SK-N-SH (cell line): ENCODE measurements around the gene EVC. TPM values are rescaled to one million over a fixed set of nuclear protein-coding genes. Genes with fewer than 3 reads are reported as not detected.

Experiments used
- CTCF ChIA-PET: fragments of 300-600, 350-600 bp; formaldehyde crosslinking; extraction: SDS; loops from one replicate; lab custom pipeline; 2021; lab: Yijun Ruan, JAX
- POLR2A ChIA-PET: fragments of 350-600 bp; sonication (Branson Sonifier 250); formaldehyde crosslinking; extraction: SDS; loops from one replicate; lab custom pipeline; 2020; ENCODE audit warnings: antibody characterized with exemption, inconsistent platforms; lab: Yijun Ruan, JAX
- DNase-seq: peaks from one replicate; pipeline ENCODE4 v3.0.0; 2012
- H2AFZ ChIP-seq: fragments of 200-600 bp; sonication (generic); 2 replicates; pipeline ENCODE4 v1.8.1; 2016; ENCODE audit warnings: antibody characterized with exemption, mild to moderate bottlenecking, low read depth
- H3F3A ChIP-seq: fragments of 200-600 bp; sonication (generic); replicated peaks from 2 replicates; pipeline ENCODE3; 2016; ENCODE audit warnings: antibody characterized with exemption, mild to moderate bottlenecking; ENCODE audit not compliant: insufficient read depth
- H3K27ac ChIP-seq, 2 experiments: fragments of 200-500 bp in 1 of 2; fragments of 200-600 bp in 1 of 2; sonication (Bioruptor generic) in 1 of 2; sonication (generic), shearing (Covaris generic) in 1 of 2; 2 replicates each; pipeline versions ENCODE4 v1.5.1 to v1.6.1; 2014 to 2016; ENCODE audit warnings: low read depth in 2 of 2, inconsistent platforms in 1 of 2, low read length in 1 of 2, mild to moderate bottlenecking in 1 of 2, mixed read lengths in 1 of 2
- H3K27me3 ChIP-seq: fragments of 200-600 bp; sonication (generic), shearing (Covaris generic); 2 replicates; pipeline ENCODE4 v1.6.1; 2016; ENCODE audit warnings: mixed run types; ENCODE audit not compliant: insufficient read depth
- H3K36me3 ChIP-seq, 2 experiments: fragments of 200-500 bp in 1 of 2; fragments of 200-600 bp in 1 of 2; sonication (Bioruptor generic) in 1 of 2; sonication (generic) in 1 of 2; replicated peaks in 1 of 2; 2 replicates each; pipeline versions ENCODE3 to v1.5.1; 2014 to 2016; ENCODE audit warnings: low read length in 1 of 2, mild to moderate bottlenecking in 1 of 2; ENCODE audit not compliant: insufficient read depth in 2 of 2, control insufficient read depth in 1 of 2
- H3K4me1 ChIP-seq, 2 experiments: fragments of 200-500 bp in 1 of 2; fragments of 200-600 bp in 1 of 2; sonication (Bioruptor generic) in 1 of 2; sonication (generic), shearing (Covaris generic) in 1 of 2; 2 replicates each; pipeline versions ENCODE4 v1.5.1 to v1.6.1; 2014 to 2016; ENCODE audit warnings: low read depth in 1 of 2, low read length in 1 of 2, mixed run types in 1 of 2; ENCODE audit not compliant: insufficient read depth in 2 of 2, control insufficient read depth in 1 of 2
- H3K4me2 ChIP-seq: fragments of 200-600 bp; sonication (generic), shearing (Covaris generic); 2 replicates; pipeline ENCODE4 v1.6.1; 2017; ENCODE audit warnings: mixed run types
- H3K4me3 ChIP-seq, 2 experiments: fragments of 200-500 bp in 1 of 2; fragments of 200-600 bp in 1 of 2; sonication (Bioruptor generic) in 1 of 2; sonication (generic), shearing (Covaris generic) in 1 of 2; 2 replicates each; pipeline versions ENCODE4 v1.5.1 to v1.8.1; 2014 to 2016; ENCODE audit warnings: low read depth in 2 of 2, inconsistent platforms in 1 of 2, low read length in 1 of 2, mild to moderate bottlenecking in 1 of 2, mixed read lengths in 1 of 2, moderate library complexity in 1 of 2
- H3K79me2 ChIP-seq: fragments of 200-600 bp; sonication (generic); 2 replicates; pipeline ENCODE4 v1.8.1; 2017; ENCODE audit warnings: mild to moderate bottlenecking; ENCODE audit not compliant: insufficient read depth
- H3K9ac ChIP-seq: fragments of 200-600 bp; sonication (generic); 2 replicates; pipeline ENCODE4 v1.6.1; 2017; ENCODE audit warnings: mixed run types
- H3K9me2 ChIP-seq: fragments of 200-600 bp; sonication (generic); 2 replicates; pipeline ENCODE4 v1.6.1; 2017; ENCODE audit warnings: mixed run types
- H3K9me3 ChIP-seq: fragments of 200-600 bp; sonication (generic); 2 replicates; pipeline ENCODE4 v1.6.1; 2017; ENCODE audit warnings: mixed run types, mild to moderate bottlenecking, moderate library complexity
- H4K20me1 ChIP-seq: fragments of 200-600 bp; sonication (generic); 2 replicates; pipeline ENCODE4 v1.6.1; 2017; ENCODE audit warnings: mild to moderate bottlenecking, mixed run types; ENCODE audit not compliant: insufficient read depth
- CHD2 ChIP-seq: fragments of 150-350 bp; IDR thresholded peaks from 2 replicates; pipeline ENCODE4 v1.6.1; 2018; ENCODE audit warnings: low read length; ENCODE audit not compliant: partially characterized antibody
- CTCF ChIP-seq: fragments of 200-600 bp; sonication (generic); IDR thresholded peaks from 2 replicates; pipeline ENCODE4 v1.6.1; 2017; ENCODE audit warnings: antibody characterized with exemption, mild to moderate bottlenecking, moderate library complexity
- EP300 ChIP-seq, 2 experiments: IDR thresholded peaks; 2 replicates each; pipeline versions ENCODE4 v1.4.0 to v1.6.1; 2012; ENCODE audit warnings: borderline replicate concordance in 1 of 2, low read depth in 1 of 2, low read length in 1 of 2
- FOXJ3 ChIP-seq: sonication (generic); formaldehyde crosslinking; IDR thresholded peaks from 2 replicates; pipeline ENCODE4 v1.5.1; 2020; ENCODE audit warnings: mild to moderate bottlenecking, missing genetic modification reagents
- FOXM1 ChIP-seq: IDR thresholded peaks from 2 replicates; pipeline ENCODE4 v1.4.0; 2012; ENCODE audit warnings: low read depth, mild to moderate bottlenecking
- GABPA ChIP-seq: IDR thresholded peaks from 2 replicates; pipeline ENCODE4 v1.4.0; 2012; ENCODE audit warnings: low read depth, mild to moderate bottlenecking
- GATA2 ChIP-seq: sonication (generic); formaldehyde crosslinking; IDR thresholded peaks from 2 replicates; pipeline ENCODE4 v1.5.0; 2020; ENCODE audit warnings: mild to moderate bottlenecking, missing genetic modification reagents
- JUND ChIP-seq: IDR thresholded peaks from 2 replicates; pipeline ENCODE4 v1.4.0; 2012
- MEF2A ChIP-seq: IDR thresholded peaks from 2 replicates; pipeline ENCODE4 v1.4.0; 2012; ENCODE audit warnings: low read depth, borderline replicate concordance
- MXI1 ChIP-seq: IDR thresholded peaks from 2 replicates; pipeline ENCODE4 v1.6.1; 2012; ENCODE audit warnings: mild to moderate bottlenecking, low read depth, low read length, improper control_type of control experiment
- NRF1 ChIP-seq: IDR thresholded peaks from 2 replicates; pipeline ENCODE4 v1.6.1; 2012; ENCODE audit warnings: low read depth, mild to moderate bottlenecking, low read length
- PBX3 ChIP-seq: IDR thresholded peaks from 2 replicates; pipeline ENCODE4; 2012
- RAD21 ChIP-seq: IDR thresholded peaks from 2 replicates; pipeline ENCODE4 v1.6.1; 2012; ENCODE audit warnings: mild to moderate bottlenecking, low read length
- RFX5 ChIP-seq: IDR thresholded peaks from 2 replicates; pipeline ENCODE4 v1.6.1; 2012; ENCODE audit warnings: mild to moderate bottlenecking, improper control_type of control experiment, low read length
- SIN3A ChIP-seq: IDR thresholded peaks from 2 replicates; pipeline ENCODE4 v1.6.1; 2012; ENCODE audit warnings: low read depth, mild to moderate bottlenecking, low read length, moderate library complexity, borderline replicate concordance
- SMC3 ChIP-seq: IDR thresholded peaks from 2 replicates; pipeline ENCODE4 v1.6.1; 2012; ENCODE audit warnings: low read depth, low read length, improper control_type of control experiment
- TCF12 ChIP-seq: IDR thresholded peaks from 2 replicates; pipeline ENCODE4 v1.4.0; 2012
- TEAD4 ChIP-seq: IDR thresholded peaks from 2 replicates; pipeline ENCODE4 v1.4.0; 2012; ENCODE audit warnings: mild to moderate bottlenecking, borderline replicate concordance; ENCODE audit not compliant: insufficient read depth
- USF1 ChIP-seq: IDR thresholded peaks from 2 replicates; pipeline ENCODE4 v1.4.0; 2012; ENCODE audit warnings: low read depth, borderline replicate concordance
- USF2 ChIP-seq: fragments of 150-350 bp; IDR thresholded peaks from 2 replicates; pipeline ENCODE4 v1.6.1; 2017; ENCODE audit warnings: antibody characterized with exemption, low read length, low read depth, borderline replicate concordance
- WGBS: methylation state at CpG from one replicate; pipeline ENCODE4 v1.1.6; 2017; ENCODE audit warnings: low lambda C conversion rate; 5-methylcytosine and 5-hydroxymethylcytosine counted together
- polyA plus RNA-seq, 3 experiments: library from polyadenylated mRNA; depleted of rRNA; stranded (reverse); fragments of >200 nt; gene quantifications; 2 replicates each; pipeline ENCODE4 v1.2.3, GENCODE V29; 2012

EVC gene
- polyA plus RNA-seq, 1 of the 3 experiments (the other 2 are of a cell fraction): 3.8 TPM

DNA sequence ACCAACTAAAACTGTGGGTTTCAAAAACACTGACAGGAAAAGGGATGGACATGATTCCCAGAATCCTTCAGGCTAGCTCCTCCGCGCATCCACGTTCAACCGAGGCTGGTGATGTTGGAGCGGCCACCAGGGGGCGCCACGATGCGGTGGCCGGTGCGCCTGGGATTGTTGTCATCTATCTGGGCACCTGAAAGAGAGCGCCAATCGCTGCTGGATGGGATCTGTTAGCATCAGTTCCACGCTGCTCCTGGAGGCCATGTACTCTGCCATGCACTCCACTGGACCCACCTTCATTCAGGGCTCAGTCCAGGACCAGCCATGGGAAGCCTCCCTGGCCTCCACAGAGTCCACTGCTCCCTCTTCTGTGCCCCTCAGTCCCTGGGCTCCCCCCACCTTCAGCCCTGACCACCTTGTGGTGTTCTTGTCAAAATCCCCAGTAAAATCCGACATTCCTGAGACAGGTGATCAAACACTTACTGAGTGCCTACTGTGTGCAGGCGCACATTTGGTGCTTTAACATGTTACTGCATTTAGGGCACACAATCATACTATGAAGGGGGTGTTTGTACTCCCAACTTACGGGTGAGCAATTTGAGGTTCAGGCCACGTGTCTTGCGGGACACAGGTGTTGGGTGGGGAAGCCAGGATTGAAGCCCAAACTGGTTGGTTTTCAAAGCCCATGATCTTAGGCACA, 110.8 kb downstream of the EVC start:
- WGBS: 88% methylated on average over 12 of the region's 18 CpGs
- no peaks in the 10 kb centered on the region for H3K9me3 ChIP-seq
- no peaks in the 10 kb centered on the region for H3F3A ChIP-seq
- peak; percentile 68 for DNase-seq
- POLR2A ChIA-PET: no interaction called here
- H3K27me3 ChIP-seq: no peaks in the 10 kb centered on the region
- peak overlapping the region in 1 of 2 experiments; percentile 47; a peak in 1 of 4 replicates for H3K4me3 ChIP-seq
- H3K4me1 ChIP-seq: no peaks in the 10 kb centered on the region; a peak in 1 of 4 replicates
- H3K9me2 ChIP-seq: no peaks in the 10 kb centered on the region
- H3K79me2 ChIP-seq: no peaks in the 10 kb centered on the region
- H3K4me2 ChIP-seq: no peak overlapping the region
- H3K9ac ChIP-seq: no peak overlapping the region
- peaks cover 6 to 53% of the 10 kb centered on the region in 2 experiments for H3K36me3 ChIP-seq
- H4K20me1 ChIP-seq: no peaks in the 10 kb centered on the region; the same call in 1 of the 2 replicates
- CTCF ChIA-PET: interaction anchor here (0.7 to 4.9 kb wide), 14 partner anchors 9 to 854 kb away, joined by 3 to 32 read pairs (median 3); no protein-coding TSS in a partner anchor
- no peak overlapping the region for H2AFZ ChIP-seq
- no peak overlapping the region for H3K27ac ChIP-seq
- peak; percentile 62 for TF ChIP-seq CTCF
- TF ChIP-seq RAD21: 0 out of 2 replicates have a peak, but pooled peaks have one; percentile 9
- peak; percentile 33; the same call in 1 of the 2 replicates for TF ChIP-seq SMC3
- TF ChIP-seq RFX5: no peak

DNA sequence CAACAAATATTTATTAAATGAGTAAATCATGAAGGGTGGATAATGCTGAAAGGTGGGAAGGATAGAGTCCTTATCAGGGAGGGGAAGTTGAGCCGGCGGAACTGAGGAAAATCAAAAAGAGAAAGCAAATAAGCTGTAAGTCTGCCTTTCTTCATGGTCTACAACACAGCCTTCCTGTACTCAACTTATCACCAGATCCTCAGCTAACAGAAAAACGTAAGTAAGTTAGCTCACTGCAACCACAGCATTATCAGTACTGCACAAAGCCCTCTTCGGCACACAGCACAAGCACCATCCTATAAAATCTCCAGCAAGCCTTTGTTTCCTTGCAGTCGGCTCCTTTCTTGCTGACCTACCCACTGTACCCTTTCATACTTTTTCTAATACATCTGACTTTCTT, 111.6 kb downstream of the EVC start:
- no peaks in the 10 kb centered on the region for H3K27me3 ChIP-seq
- no peak overlapping the region for H3K4me3 ChIP-seq
- H2AFZ ChIP-seq: no peak overlapping the region
- 93% methylated on average over 5 of the region's 5 CpGs for WGBS
- H3K9ac ChIP-seq: no peak overlapping the region
- DNase-seq: no peak
- no peak overlapping the region for H3K4me2 ChIP-seq
- H3K27ac ChIP-seq: no peak overlapping the region
- ChIA-PET POLR2A (no interaction called here), CTCF (interaction anchor here (0.7 to 4.9 kb wide), 8 partner anchors 9 to 447 kb away, joined by 3 to 32 read pairs (median 4); partner anchors contain the start of gene WFS1)
- no peaks in the 10 kb centered on the region for H3K9me3 ChIP-seq
- H3K79me2 ChIP-seq: no peaks in the 10 kb centered on the region
- no peak for TF ChIP-seq PBX3
- TF ChIP-seq NRF1: no peak
- no peak for TF ChIP-seq CHD2
- no peak for TF ChIP-seq RAD21
- TF ChIP-seq TEAD4: no peak
- no peak for TF ChIP-seq GATA2 (CRISPR knock-in tag)
- TF ChIP-seq CTCF: no peak
- TF ChIP-seq SIN3A: no peak
- TF ChIP-seq USF1: no peak
- no peak for TF ChIP-seq TCF12
- TF ChIP-seq MEF2A: no peak
- TF ChIP-seq USF2: no peak
- TF ChIP-seq RFX5: no peak
- TF ChIP-seq FOXJ3 (CRISPR knock-in tag): no peak
- no peak for TF ChIP-seq GABPA
- TF ChIP-seq JUND: no peak
- TF ChIP-seq EP300 (IDR thresholded peaks at IDR 0.05; ENCODE audit: borderline replicate concordance in 1 of 2, low read depth in 1 of 2, low read length in 1 of 2): no peak
- TF ChIP-seq MXI1: no peak
- no peak for TF ChIP-seq FOXM1
- H3K9me2 ChIP-seq: no peaks in the 10 kb centered on the region
- no peaks in the 10 kb centered on the region for H3F3A ChIP-seq
- H3K4me1 ChIP-seq: no peaks in the 10 kb centered on the region; a peak in 1 of 4 replicates
- no peaks in the 10 kb centered on the region; the same call in 1 of the 2 replicates for H4K20me1 ChIP-seq
- H3K36me3 ChIP-seq: peaks cover 6 to 47% of the 10 kb centered on the region in 2 experiments
